Parathyroid adenoma (tissue), 2 donors: ENCODE data around the gene SCYGR1.
"Not testable (repeated sequence)": the region's sequence is repeated elsewhere in the genome, so short reads cannot be mapped to it uniquely, and the experiment has no call there.

Experiments used
- H2AFZ ChIP-seq: fragments of 300-600 bp; sonication (generic); one replicate; pipeline ENCODE4 v1.7.0; 2017; ENCODE audit warnings: antibody characterized with exemption, mild to moderate bottlenecking
- H3K27ac ChIP-seq: fragments of 300-600 bp; sonication (generic); one replicate; pipeline ENCODE4 v1.7.0; 2017
- H3K27me3 ChIP-seq: fragments of 300-600 bp; sonication (generic); one replicate; pipeline ENCODE4 v1.7.0; 2017; ENCODE audit warnings: low read length; ENCODE audit not compliant: control insufficient read depth, insufficient read depth
- H3K36me3 ChIP-seq: fragments of 300-600 bp; sonication (generic); one replicate; pipeline ENCODE4 v1.7.0; 2017; ENCODE audit warnings: low read length; ENCODE audit not compliant: control insufficient read depth, insufficient read depth
- H3K4me1 ChIP-seq: fragments of 300-600 bp; sonication (generic); one replicate; pipeline ENCODE4 v1.7.0; 2017; ENCODE audit warnings: control low read depth
- H3K4me2 ChIP-seq: fragments of 300-600 bp; sonication (generic); one replicate; pipeline ENCODE4 v1.7.0; 2017; ENCODE audit warnings: low read length
- H3K4me3 ChIP-seq: fragments of 300-600 bp; sonication (generic); one replicate; pipeline ENCODE4 v1.7.0; 2017; ENCODE audit warnings: low read depth, low read length
- H3K79me2 ChIP-seq: fragments of 300-600 bp; sonication (generic); one replicate; pipeline ENCODE4 v1.7.0; 2017; ENCODE audit warnings: control low read depth
- H3K9ac ChIP-seq: fragments of 300-600 bp; sonication (generic); one replicate; pipeline ENCODE4 v1.7.0; 2017; ENCODE audit warnings: mild to moderate bottlenecking
- H3K9me3 ChIP-seq: fragments of 300-600 bp; sonication (generic); one replicate; pipeline ENCODE4 v1.7.0; 2017; ENCODE audit warnings: low read length; ENCODE audit not compliant: control insufficient read depth
- CTCF ChIP-seq: fragments of 300-600 bp; sonication (generic); IDR thresholded peaks from one replicate; pipeline ENCODE4 v1.7.0; 2017; ENCODE audit warnings: antibody characterized with exemption, mild to moderate bottlenecking
- donor health status: primary hyperparathyroidism.

SCYGR1 gene

GRCh38 chr2:227389231-227389630, 1.5 kb upstream of the SCYGR1 start:
- H3K27ac ChIP-seq, result no peak overlapping the region
- no peak overlapping the region for H3K9ac ChIP-seq
- no peak overlapping the region for H3K4me3 ChIP-seq
- no peaks in the 10 kb centered on the region for H3K27me3 ChIP-seq
- H3K36me3 ChIP-seq, result no peaks in the 10 kb centered on the region
- H3K9me3 ChIP-seq, result no peaks in the 10 kb centered on the region
- TF ChIP-seq CTCF, result no peak
- no peak overlapping the region for H3K4me2 ChIP-seq
- no peaks in the 10 kb centered on the region for H3K4me1 ChIP-seq
- H3K79me2 ChIP-seq, result no peaks in the 10 kb centered on the region
- no peak overlapping the region for H2AFZ ChIP-seq

GRCh38 chr2:227388537-227389011, 825 bp upstream of the SCYGR1 start:
- no peak overlapping the region for H3K4me3 ChIP-seq
- no peak overlapping the region for H3K4me2 ChIP-seq
- no peak overlapping the region for H3K27ac ChIP-seq
- no peaks in the 10 kb centered on the region for H3K27me3 ChIP-seq
- no peaks in the 10 kb centered on the region for H3K36me3 ChIP-seq
- H3K79me2 ChIP-seq, result no peaks in the 10 kb centered on the region
- H3K4me1 ChIP-seq, result no peaks in the 10 kb centered on the region
- no peaks in the 10 kb centered on the region for H3K9me3 ChIP-seq
- H3K9ac ChIP-seq, result no peak overlapping the region
- no peak overlapping the region for H2AFZ ChIP-seq
- no peak for TF ChIP-seq CTCF

- no peak overlapping the region for H3K4me3 ChIP-seq
Observed at GRCh38 chr2:227386630-227387029, 1.1 kb downstream of the SCYGR1 start.

GRCh38 chr2:227383686-227384085, 4.1 kb downstream of the SCYGR1 start:
- Histone ChIP-seq H3K36me3 (no peaks in the 10 kb centered on the region), H3K9me3 (no peaks in the 10 kb centered on the region), H3K27ac (no peak overlapping the region), H3K4me3 (no peak overlapping the region), H3K4me1 (no peaks in the 10 kb centered on the region), H3K79me2 (no peaks in the 10 kb centered on the region), H3K9ac (no peak overlapping the region), H2AFZ (no peak overlapping the region), H3K4me2 (no peak overlapping the region), H3K27me3 (no peaks in the 10 kb centered on the region)
- TF ChIP-seq CTCF, result no peak

More at GRCh38 chr2:227386630-227387029, 1.1 kb downstream of the SCYGR1 start:
- no peak overlapping the region for H3K4me2 ChIP-seq
- no peaks in the 10 kb centered on the region for H3K36me3 ChIP-seq
- no peaks in the 10 kb centered on the region for H3K4me1 ChIP-seq
- H3K27me3 ChIP-seq, result no peaks in the 10 kb centered on the region
- H3K9ac ChIP-seq, result no peak overlapping the region
- H3K79me2 ChIP-seq, result no peaks in the 10 kb centered on the region
- no peak for TF ChIP-seq CTCF
- H3K9me3 ChIP-seq, result no peaks in the 10 kb centered on the region
- H2AFZ ChIP-seq, result no peak overlapping the region
- no peak overlapping the region for H3K27ac ChIP-seq

GRCh38 chr2:227382241-227382835, 5.4 kb downstream of the SCYGR1 start:
- H3K27ac ChIP-seq, H3K9ac ChIP-seq, H3K4me3 ChIP-seq, H3K27me3 ChIP-seq, H3K9me3 ChIP-seq, H3K36me3 ChIP-seq, H3K4me2 ChIP-seq, H2AFZ ChIP-seq, H3K4me1 ChIP-seq, H3K79me2 ChIP-seq: not testable (repeated sequence)
